ENCODE measurements around the gene ADGRL1. TPM values are rescaled to one million over a fixed set of nuclear protein-coding genes. Genes with fewer than 3 reads are reported as not detected.

Gene ADGRL1
- total RNA-seq, 1 experiment from 2014 or later, result 117 TPM

DNA sequence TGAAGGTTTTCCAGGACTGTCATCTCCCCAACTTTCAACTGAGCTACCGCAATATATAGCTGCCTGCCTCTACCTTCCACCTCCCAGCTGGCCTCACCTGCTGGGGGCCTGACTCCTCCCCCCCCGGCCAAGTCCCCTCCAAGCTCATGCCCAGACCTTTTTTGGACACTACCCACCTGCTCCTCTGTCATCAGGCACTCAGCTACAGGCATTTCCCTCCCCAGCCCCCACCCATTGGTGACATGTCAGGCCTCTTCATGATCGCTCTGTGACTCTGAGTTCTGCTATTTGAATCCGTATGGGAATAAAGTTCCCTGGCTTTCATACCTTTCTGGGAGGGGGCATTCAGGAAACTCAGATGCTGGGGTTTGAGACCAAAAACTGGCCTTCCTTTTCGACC, 90.2 kb downstream of the ADGRL1 start:
- Histone ChIP-seq H2BK12ac (ENCODE audit: insufficient read length, low read depth, low read length) (no peak overlapping the region), H4K91ac (ENCODE audit: insufficient read length, low read depth, low read length) (no peak overlapping the region), H3K23ac (ENCODE audit: insufficient read length, low read depth, low read length) (no peak overlapping the region), H2AK5ac (ENCODE audit: insufficient read length, low read length) (no peak overlapping the region), H3K79me2 (ENCODE audit: insufficient read depth, low read length) (peaks cover 2% of the 10 kb centered on the region; the same call in 1 of the 2 replicates), H3K4ac (ENCODE audit: low read depth, low read length) (no peak overlapping the region), H3K4me2 (ENCODE audit: insufficient read depth, insufficient read length, low read length) (no peak overlapping the region), H3K27me3 (ENCODE audit: insufficient read depth, low read length) (no peaks in the 10 kb centered on the region; the same call in 1 of the 2 replicates), H3K18ac (ENCODE audit: insufficient read length, low read depth, low read length) (no peak overlapping the region), H2BK5ac (ENCODE audit: insufficient read length, low read length) (no peak overlapping the region), H2BK15ac (ENCODE audit: low read depth, low read length) (no peak overlapping the region), H2BK20ac (ENCODE audit: low read depth, low read length, poor library complexity, severe bottlenecking) (no peak overlapping the region), H3K27ac (ENCODE audit: insufficient read length, low read depth, low read length) (no peak overlapping the region), H2BK120ac (ENCODE audit: low read depth, low read length, poor library complexity, severe bottlenecking) (no peak overlapping the region), H3K14ac (ENCODE audit: insufficient read depth, low read length) (no peak overlapping the region), H3K9me3 (ENCODE audit: control insufficient read depth, low read depth, low read length) (no peaks in the 10 kb centered on the region), H3K9ac (ENCODE audit: extremely low read depth, insufficient read length, low read length) (no peak overlapping the region), H4K20me1 (ENCODE audit: control insufficient read depth, insufficient read depth, insufficient read length) (no peaks in the 10 kb centered on the region), H4K5ac (ENCODE audit: insufficient read length, low read depth, low read length) (no peak overlapping the region), H3K56ac (ENCODE audit: insufficient read length, low read depth, low read length) (no peak overlapping the region), H3K4me1 (ENCODE audit: insufficient read depth, low read length) (peaks cover 9% of the 10 kb centered on the region; the same call in 1 of the 2 replicates), H4K8ac (replicated peaks; ENCODE audit: insufficient read length, low read depth, low read length) (no peak overlapping the region), H3K23me2 (ENCODE audit: insufficient read length, low read depth, low read length, poor library complexity, severe bottlenecking) (peaks cover 16% of the 10 kb centered on the region), H3K79me1 (ENCODE audit: insufficient read depth, low read depth, low read length, poor library complexity, severe bottlenecking) (no peaks in the 10 kb centered on the region), H3T11ph (ENCODE audit: low read length) (no peak overlapping the region), H2AFZ (ENCODE audit: low read length) (no peak overlapping the region)
- TF ChIP-seq, protein P1, sequence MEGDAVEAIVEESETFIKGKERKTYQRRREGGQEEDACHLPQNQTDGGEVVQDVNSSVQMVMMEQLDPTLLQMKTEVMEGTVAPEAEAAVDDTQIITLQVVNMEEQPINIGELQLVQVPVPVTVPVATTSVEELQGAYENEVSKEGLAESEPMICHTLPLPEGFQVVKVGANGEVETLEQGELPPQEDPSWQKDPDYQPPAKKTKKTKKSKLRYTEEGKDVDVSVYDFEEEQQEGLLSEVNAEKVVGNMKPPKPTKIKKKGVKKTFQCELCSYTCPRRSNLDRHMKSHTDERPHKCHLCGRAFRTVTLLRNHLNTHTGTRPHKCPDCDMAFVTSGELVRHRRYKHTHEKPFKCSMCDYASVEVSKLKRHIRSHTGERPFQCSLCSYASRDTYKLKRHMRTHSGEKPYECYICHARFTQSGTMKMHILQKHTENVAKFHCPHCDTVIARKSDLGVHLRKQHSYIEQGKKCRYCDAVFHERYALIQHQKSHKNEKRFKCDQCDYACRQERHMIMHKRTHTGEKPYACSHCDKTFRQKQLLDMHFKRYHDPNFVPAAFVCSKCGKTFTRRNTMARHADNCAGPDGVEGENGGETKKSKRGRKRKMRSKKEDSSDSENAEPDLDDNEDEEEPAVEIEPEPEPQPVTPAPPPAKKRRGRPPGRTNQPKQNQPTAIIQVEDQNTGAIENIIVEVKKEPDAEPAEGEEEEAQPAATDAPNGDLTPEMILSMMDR (conservative IDR thresholded peaks at IDR 0.05), result no peak
- DNase-seq, result no peak
- Mint-ChIP-seq H3K4me3 (peak overlapping the region; percentile 78 to 83; a peak in 3 of 5 replicates), H3K36me3 (ENCODE audit: insufficient read depth in 1 of 3, low read depth in 3 of 3) (peaks cover 0 to 10% (median 7%) of the 10 kb centered on the region in 3 experiments; a peak in 6 of 7 replicates), H3K27me3 (ENCODE audit: low read depth) (peaks cover 2% of the 10 kb centered on the region; the same call in 1 of the 2 replicates), H3K27ac (no peak overlapping the region), H3K4me1 (peaks cover 40 to 44% of the 10 kb centered on the region in 2 experiments), H3K9me3 (no peaks in the 10 kb centered on the region)
- WGBS (ENCODE audit: extremely low coverage, insufficient read length, low lambda C conversion rate), result no CpG with 5 or more reads among the region's 5 CpGs

All from H9 (cell line).